Neuronal stem cell (in vitro differentiated cells): Measurements from ENCODE around the gene KATNB1.
A peak's percentile ranks its signal among the peaks of the same experiment; 100 is the strongest.

Experiments
- DNase-seq: peaks from one replicate; pipeline ENCODE4 v3.0.0-alpha.2; 2013; ENCODE audit warnings: low spot score
- H2AFZ ChIP-seq: one replicate; pipeline ENCODE4 v1.6.1; 2013; ENCODE audit warnings: mild to moderate bottlenecking, low read length, inconsistent platforms
- H2AK5ac ChIP-seq: 2 replicates; pipeline ENCODE4 v1.6.1; 2013; ENCODE audit warnings: low read depth, mild to moderate bottlenecking, inconsistent platforms, low read length, moderate library complexity, mixed read lengths
- H2BK120ac ChIP-seq: 2 replicates; pipeline ENCODE4 v1.6.1; 2013; ENCODE audit warnings: low read depth, mild to moderate bottlenecking, inconsistent platforms, low read length, moderate library complexity, mixed read lengths
- H2BK12ac ChIP-seq: one replicate; pipeline ENCODE4 v1.6.1; 2013; ENCODE audit warnings: low read length, inconsistent platforms
- H2BK15ac ChIP-seq: 2 replicates; pipeline ENCODE4 v1.6.1; 2013; ENCODE audit warnings: mild to moderate bottlenecking, low read length, inconsistent platforms, mixed read lengths
- H2BK5ac ChIP-seq: one replicate; pipeline ENCODE4 v1.6.1; 2013; ENCODE audit warnings: inconsistent platforms, mild to moderate bottlenecking, low read length, moderate library complexity
- H3K14ac ChIP-seq: one replicate; pipeline ENCODE4 v1.6.1; 2013; ENCODE audit warnings: low read length, inconsistent platforms
- H3K18ac ChIP-seq: 2 replicates; pipeline ENCODE4 v1.6.1; 2013; ENCODE audit warnings: low read length, inconsistent platforms
- H3K23ac ChIP-seq: 2 replicates; pipeline ENCODE4 v1.6.1; 2013; ENCODE audit warnings: low read depth, mild to moderate bottlenecking, mixed read lengths, low read length, inconsistent platforms; ENCODE audit not compliant: poor library complexity
- H3K27ac ChIP-seq: replicated peaks from 3 replicates; pipeline ENCODE4 v1.5.1; 2013; ENCODE audit warnings: low read length, inconsistent platforms
- H3K27me3 ChIP-seq, 3 experiments: 2 replicates each; pipeline ENCODE4 v1.6.1; 2013; ENCODE audit warnings: low read length in 3 of 3, mild to moderate bottlenecking in 2 of 3, inconsistent platforms in 1 of 3, low read depth in 1 of 3, mixed read lengths in 1 of 3, moderate library complexity in 1 of 3; ENCODE audit not compliant: control insufficient read depth in 3 of 3, insufficient read depth in 3 of 3
- H3K36me3 ChIP-seq, 2 donors: replicated peaks in 1 of 2; 2 replicates each; pipeline ENCODE4 v1.6.1; 2013; ENCODE audit warnings: low read length in 2 of 2; ENCODE audit not compliant: control insufficient read depth in 2 of 2, insufficient read depth in 2 of 2
- H3K4ac ChIP-seq: 2 replicates; pipeline ENCODE4 v1.6.1; 2013; ENCODE audit warnings: inconsistent platforms, mild to moderate bottlenecking, low read length, moderate library complexity
- H3K4me1 ChIP-seq, 2 donors: 1 replicate in 1 of 2; 2 replicates in 1 of 2; pipeline ENCODE4 v1.6.1; 2013; ENCODE audit warnings: low read length in 2 of 2, low read depth in 1 of 2; ENCODE audit not compliant: control insufficient read depth in 2 of 2, insufficient read depth in 1 of 2
- H3K4me2 ChIP-seq: one replicate; pipeline ENCODE4 v1.6.1; 2013; ENCODE audit warnings: mild to moderate bottlenecking, low read length, inconsistent platforms; ENCODE audit not compliant: insufficient read depth, poor library complexity, severe bottlenecking
- H3K4me3 ChIP-seq, 2 donors: 2 replicates each; pipeline ENCODE4 v1.5.1; 2013; ENCODE audit warnings: low read length in 2 of 2, mild to moderate bottlenecking in 2 of 2, inconsistent platforms in 1 of 2, moderate library complexity in 1 of 2
- H3K79me1 ChIP-seq: one replicate; pipeline ENCODE4 v1.6.1; 2013; ENCODE audit warnings: low read depth, mild to moderate bottlenecking, inconsistent platforms, low read length, moderate library complexity
- H3K9ac ChIP-seq: one replicate; pipeline ENCODE4 v1.6.1; 2013; ENCODE audit warnings: mild to moderate bottlenecking, low read depth, low read length, inconsistent platforms; ENCODE audit not compliant: poor library complexity
- H3K9me3 ChIP-seq, 2 donors: replicated peaks in 1 of 2; 2 replicates each; pipeline versions ENCODE3 to v1.6.1; 2013; ENCODE audit warnings: low read length in 2 of 2, mild to moderate bottlenecking in 2 of 2, inconsistent platforms in 1 of 2, low read depth in 1 of 2, mixed read lengths in 1 of 2, moderate library complexity in 1 of 2; ENCODE audit not compliant: control insufficient read depth in 2 of 2, insufficient read depth in 1 of 2
- H4K8ac ChIP-seq: one replicate; pipeline ENCODE4 v1.6.1; 2013; ENCODE audit warnings: low read depth, mild to moderate bottlenecking, inconsistent platforms, low read length, moderate library complexity
- H4K91ac ChIP-seq: one replicate; pipeline ENCODE4 v1.6.1; 2013; ENCODE audit warnings: low read length, low read depth, mild to moderate bottlenecking, inconsistent platforms; ENCODE audit not compliant: poor library complexity
- WGBS, 2 donors: extraction: QIAGEN DNeasy Blood & Tissue Kit; methylation state at CpG; one replicate each; pipeline ENCODE4 v1.1.7; 2013; ENCODE audit warnings: missing lambda C conversion rate in 2 of 2, mixed read lengths in 1 of 2; ENCODE audit not compliant: insufficient read length in 2 of 2, insufficient replicate concordance in 1 of 2; ENCODE audit errors: extremely low coverage in 2 of 2; 5-methylcytosine and 5-hydroxymethylcytosine counted together

Gene KATNB1

GRCh38 chr16:57802341-57803133 lies 67.0 kb downstream of the KATNB1 start, which contains the start of gene KIFC3:
Gene KIFC3 (minus strand): TSS chr16:57802491. CDS start chr16:57798243, 4,248 bp downstream.
- peak within 1 kb of the TSS; percentile 24 for H3K27ac ChIP-seq
- peak within 1 kb of the TSS; percentile 95 for H3K14ac ChIP-seq
- no peaks in the 10 kb centered on the region for H3K9me3 ChIP-seq
- peak within 1 kb of the TSS; percentile 98 for H2BK12ac ChIP-seq
- peak within 1 kb of the TSS; percentile 87 for H4K91ac ChIP-seq
- H3K4ac ChIP-seq = peak within 1 kb of the TSS; percentile 38
- peak within 1 kb of the TSS; percentile 84 for H4K8ac ChIP-seq
- H3K9ac ChIP-seq = peak within 1 kb of the TSS; percentile 63
- H3K36me3 ChIP-seq = no peaks in the 10 kb centered on the region
- DNase-seq = no peak
- H2AK5ac ChIP-seq = peak within 1 kb of the TSS; percentile 89
- peak within 1 kb of the TSS; percentile 93 for H2BK15ac ChIP-seq
- no peaks in the 10 kb centered on the region for H3K79me1 ChIP-seq
- peak within 1 kb of the TSS; percentile 95 for H2AFZ ChIP-seq
- H3K4me2 ChIP-seq = peak within 1 kb of the TSS; percentile 95
- H3K4me3 ChIP-seq = peak within 1 kb of the TSS; percentile 59 to 80
- peaks cover 25 to 29% of the 10 kb centered on the region in 2 donors for H3K4me1 ChIP-seq
- H3K18ac ChIP-seq = peak within 1 kb of the TSS; percentile 97
- peak within 1 kb of the TSS; percentile 80 for H3K23ac ChIP-seq
- peak within 1 kb of the TSS; percentile 60 for H2BK5ac ChIP-seq
- peak within 1 kb of the TSS; percentile 62 for H2BK120ac ChIP-seq
- no CpG with 5 or more reads among the region's 78 CpGs for WGBS, 2 donors
- peaks cover 0 to 38% (median 7%) of the 10 kb centered on the region in 3 experiments for H3K27me3 ChIP-seq

GRCh38 chr16:57803134-57803990 lies 67.8 kb downstream of the KATNB1 start:
- no peak overlapping the region for H3K4me3 ChIP-seq
- H2BK120ac ChIP-seq = peak overlapping the region; percentile 30
- H3K4ac ChIP-seq = no peak overlapping the region
- WGBS, 2 donors = no CpG with 5 or more reads among the region's 16 CpGs
- peak overlapping the region; percentile 93 for H2BK15ac ChIP-seq
- no peak for DNase-seq
- peak overlapping the region; percentile 87 for H4K91ac ChIP-seq
- peak overlapping the region; percentile 60 for H2BK5ac ChIP-seq
- H3K27ac ChIP-seq = no peak overlapping the region
- H3K9me3 ChIP-seq = no peaks in the 10 kb centered on the region
- peak overlapping the region; percentile 95 for H2AFZ ChIP-seq
- H3K9ac ChIP-seq = no peak overlapping the region
- peak overlapping the region; percentile 98 for H2BK12ac ChIP-seq
- H3K27me3 ChIP-seq = peaks cover 0 to 29% (median 9%) of the 10 kb centered on the region in 3 experiments
- peak overlapping the region; percentile 95 for H3K14ac ChIP-seq
- H3K4me1 ChIP-seq = peaks cover 23 to 27% of the 10 kb centered on the region in 2 donors
- H3K36me3 ChIP-seq = no peaks in the 10 kb centered on the region
- peak overlapping the region; percentile 89 for H2AK5ac ChIP-seq
- no peak overlapping the region for H3K4me2 ChIP-seq
- H3K79me1 ChIP-seq = no peaks in the 10 kb centered on the region
- H3K18ac ChIP-seq = peak overlapping the region; percentile 97
- H4K8ac ChIP-seq = peak overlapping the region; percentile 84
- peak overlapping the region; percentile 80 for H3K23ac ChIP-seq

DNA sequence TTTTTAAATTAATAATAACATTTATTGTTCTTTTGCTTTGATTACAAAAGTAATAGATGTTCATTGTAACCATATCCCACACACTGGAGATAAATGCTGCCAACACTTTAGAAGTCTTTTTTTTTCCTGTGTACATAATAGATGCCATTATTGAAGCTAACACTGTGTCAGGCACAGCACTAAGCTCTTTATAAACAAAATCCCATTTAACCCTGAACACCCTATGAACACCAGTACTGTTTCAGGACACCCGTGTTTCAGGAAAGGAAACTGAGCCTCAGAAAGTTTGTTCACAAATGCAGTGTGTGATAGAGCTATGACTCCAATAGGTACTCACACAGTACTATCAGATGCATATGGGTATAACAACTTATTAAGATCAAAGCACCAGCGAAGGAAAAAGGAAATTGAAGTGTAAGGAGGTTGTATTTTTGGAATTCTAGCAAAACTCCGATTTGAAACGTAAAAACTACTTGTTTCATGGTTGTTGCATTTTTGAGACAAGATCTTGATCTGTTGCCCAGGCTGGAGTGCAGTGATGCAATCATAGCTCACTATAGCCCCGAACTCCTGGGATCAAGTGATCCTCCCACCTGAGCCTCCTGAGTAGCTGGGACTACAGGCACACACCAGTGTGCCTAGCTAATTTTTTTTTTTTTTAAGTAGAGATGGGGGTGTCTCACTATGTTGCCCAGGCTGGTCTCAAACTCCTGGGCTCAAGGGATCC lies 68.7 kb downstream of the KATNB1 start:
- H3K4me2 ChIP-seq = no peak overlapping the region
- H3K23ac ChIP-seq = no peak overlapping the region
- no peaks in the 10 kb centered on the region for H3K79me1 ChIP-seq
- peaks cover 21 to 29% of the 10 kb centered on the region in 2 donors for H3K4me1 ChIP-seq
- H3K36me3 ChIP-seq = no peaks in the 10 kb centered on the region
- no peak overlapping the region for H4K91ac ChIP-seq
- H2BK15ac ChIP-seq = no peak overlapping the region
- H2AFZ ChIP-seq = no peak overlapping the region
- no peak overlapping the region for H2AK5ac ChIP-seq
- no peak overlapping the region for H4K8ac ChIP-seq
- no peak overlapping the region for H3K4ac ChIP-seq
- no peak overlapping the region for H2BK12ac ChIP-seq
- no peak overlapping the region for H3K4me3 ChIP-seq
- no peaks in the 10 kb centered on the region for H3K9me3 ChIP-seq
- no CpG with 5 or more reads among the region's 5 CpGs for whole genome bisulfite sequencing, 2 donors
- H3K14ac ChIP-seq = no peak overlapping the region
- H3K18ac ChIP-seq = no peak overlapping the region
- H2BK5ac ChIP-seq = no peak overlapping the region
- H3K27ac ChIP-seq = no peak overlapping the region
- DNase-seq = no peak
- peaks cover 0 to 20% (median 9%) of the 10 kb centered on the region in 3 experiments for H3K27me3 ChIP-seq
- no peak overlapping the region for H2BK120ac ChIP-seq
- no peak overlapping the region for H3K9ac ChIP-seq
